IMR-90 (cell line): ENCODE data around the gene FXYD6. TPM values are rescaled to one million over a fixed set of nuclear protein-coding genes. Genes with fewer than 3 reads are reported as not detected.

Experiments used
- ATAC-seq: fragments of 200-7000 bp; cut with Tn5 transposase; 2 replicates; pipeline ENCODE4 v1.9.1; 2020; ENCODE audit warnings: low read depth, mild to moderate bottlenecking, moderate library complexity
- BruUV-seq: library from RNA; stranded (reverse); fragments of 400-500 nt; replicated peaks from 2 replicates; lab custom pipeline; 2021; lab: Mats Ljungman, UMichigan
- CTCF ChIA-PET: fragments of 300-600 bp; formaldehyde crosslinking; extraction: SDS; loops from one replicate; lab custom pipeline; 2021; ENCODE audit warnings: antibody characterized with exemption; lab: Yijun Ruan, JAX
- POLR2A ChIA-PET: fragments of 300-600 bp; sonication (Branson Sonifier 250); formaldehyde crosslinking; loops from one replicate; lab custom pipeline; 2022; ENCODE audit warnings: antibody characterized with exemption; ENCODE audit not compliant: unreplicated experiment; lab: Charles Lee
- DNase-seq: peaks from one replicate; pipeline ENCODE4 v3.0.0; 2013
- H2AFZ ChIP-seq: replicated peaks from 2 replicates; pipeline ENCODE3; 2013; ENCODE audit warnings: low read length, mild to moderate bottlenecking; ENCODE audit not compliant: poor library complexity
- H2AK5ac ChIP-seq: 2 replicates; pipeline ENCODE4 v1.6.1; 2013; ENCODE audit warnings: low read depth, low read length, inconsistent platforms
- H2AK9ac ChIP-seq: replicated peaks from 2 replicates; pipeline ENCODE3; 2013; ENCODE audit warnings: mild to moderate bottlenecking, low read depth, low read length, moderate library complexity; ENCODE audit not compliant: poor library complexity
- H2BK120ac ChIP-seq: 2 replicates; pipeline ENCODE4 v1.6.1; 2013; ENCODE audit warnings: low read depth, low read length, inconsistent platforms
- H2BK15ac ChIP-seq: 3 replicates; pipeline ENCODE4 v1.6.1; 2013; ENCODE audit warnings: low read depth, low read length, inconsistent platforms
- H2BK20ac ChIP-seq: 2 replicates; pipeline ENCODE4 v1.6.1; 2013; ENCODE audit warnings: low read depth, mild to moderate bottlenecking, inconsistent platforms, low read length, moderate library complexity
- H2BK5ac ChIP-seq: 2 replicates; pipeline ENCODE4 v1.6.1; 2013; ENCODE audit warnings: mild to moderate bottlenecking, low read depth, low read length, inconsistent platforms; ENCODE audit not compliant: poor library complexity, severe bottlenecking
- H3K14ac ChIP-seq: replicated peaks from 2 replicates; pipeline ENCODE4 v1.6.1; 2013; ENCODE audit warnings: low read depth, low read length, inconsistent platforms
- H3K18ac ChIP-seq: 2 replicates; pipeline ENCODE4 v1.6.1; 2013; ENCODE audit warnings: low read depth, low read length, control low read depth
- H3K23ac ChIP-seq: 2 replicates; pipeline ENCODE4 v1.6.1; 2013; ENCODE audit warnings: low read depth, low read length, inconsistent platforms
- H3K27ac ChIP-seq: 2 replicates; pipeline ENCODE4 v1.5.1; 2013; ENCODE audit warnings: mild to moderate bottlenecking, control low read depth, low read length; ENCODE audit not compliant: insufficient read depth
- H3K27me3 ChIP-seq: 2 replicates; pipeline ENCODE4 v1.6.1; 2013; ENCODE audit warnings: low read length; ENCODE audit not compliant: control insufficient read depth, insufficient read depth
- H3K36me3 ChIP-seq: 2 replicates; pipeline ENCODE4 v1.6.1; 2013; ENCODE audit warnings: low read length, mixed read lengths; ENCODE audit not compliant: control insufficient read depth, insufficient read depth
- H3K4ac ChIP-seq: 2 replicates; pipeline ENCODE4 v1.6.1; 2013; ENCODE audit warnings: low read depth, low read length, inconsistent platforms
- H3K4me1 ChIP-seq: 2 replicates; pipeline ENCODE4 v1.6.1; 2013; ENCODE audit warnings: low read length, mixed read lengths; ENCODE audit not compliant: control insufficient read depth, insufficient read depth
- H3K4me2 ChIP-seq: 2 replicates; pipeline ENCODE4 v1.6.1; 2013; ENCODE audit warnings: low read depth, mild to moderate bottlenecking, control low read depth, low read length, moderate library complexity
- H3K4me3 ChIP-seq: 2 replicates; pipeline ENCODE4 v1.5.1; 2013; ENCODE audit warnings: low read depth, mild to moderate bottlenecking, control low read depth, low read length, moderate library complexity; ENCODE audit not compliant: insufficient read depth
- H3K56ac ChIP-seq: 2 replicates; pipeline ENCODE4 v1.6.1; 2013; ENCODE audit warnings: low read length, inconsistent platforms; ENCODE audit not compliant: insufficient read depth; ENCODE audit errors: extremely low read depth
- H3K79me1 ChIP-seq, 2 experiments: 2 replicates each; pipeline ENCODE4 v1.6.1; 2013; ENCODE audit warnings: low read length in 2 of 2, inconsistent platforms in 1 of 2, low read depth in 1 of 2
- H3K9ac ChIP-seq: 2 replicates; pipeline ENCODE4 v1.6.1; 2013; ENCODE audit warnings: low read depth, low read length, control low read depth
- H3K9me1 ChIP-seq: 2 replicates; pipeline ENCODE4 v1.6.1; 2013; ENCODE audit warnings: low read length, inconsistent platforms; ENCODE audit not compliant: insufficient read depth
- H3K9me3 ChIP-seq: 2 replicates; pipeline ENCODE4 v1.6.1; 2013; ENCODE audit warnings: low read length; ENCODE audit not compliant: control insufficient read depth, insufficient read depth
- H4K20me1 ChIP-seq: 2 replicates; pipeline ENCODE4 v1.6.1; 2013; ENCODE audit warnings: low read length, inconsistent platforms; ENCODE audit not compliant: insufficient read depth
- H4K5ac ChIP-seq: 2 replicates; pipeline ENCODE4 v1.6.1; 2013; ENCODE audit warnings: mild to moderate bottlenecking, low read depth, low read length, control low read depth
- H4K8ac ChIP-seq, 2 experiments: 2 replicates each; pipeline ENCODE4 v1.6.1; 2013; ENCODE audit warnings: low read depth in 2 of 2, low read length in 2 of 2, control low read depth in 1 of 2, inconsistent platforms in 1 of 2
- H4K91ac ChIP-seq: 2 replicates; pipeline ENCODE4 v1.6.1; 2013; ENCODE audit warnings: low read depth, low read length, inconsistent platforms; ENCODE audit not compliant: insufficient read depth
- BHLHE40 ChIP-seq: fragments of 150-350 bp; IDR thresholded peaks from 2 replicates; pipeline ENCODE4 v1.6.1; 2016; ENCODE audit warnings: mild to moderate bottlenecking, low read depth, low read length
- CEBPB ChIP-seq: IDR thresholded peaks from 2 replicates; pipeline ENCODE4 v1.6.1; 2012; ENCODE audit warnings: low read depth, low read length, improper control_type of control experiment
- CHD1 ChIP-seq: IDR thresholded peaks from 2 replicates; pipeline ENCODE4 v1.6.1; 2012; ENCODE audit warnings: low read depth, low read length, improper control_type of control experiment
- FOS ChIP-seq: fragments of 150-350 bp; IDR thresholded peaks from 2 replicates; pipeline ENCODE4 v1.6.1; 2016; ENCODE audit warnings: low read depth, low read length
- MAZ ChIP-seq: IDR thresholded peaks from 2 replicates; pipeline ENCODE4 v1.6.1; 2012; ENCODE audit warnings: low read depth, mild to moderate bottlenecking, low read length, improper control_type of control experiment, moderate library complexity, borderline replicate concordance
- MXI1 ChIP-seq: IDR thresholded peaks from 2 replicates; pipeline ENCODE4 v1.6.1; 2012; ENCODE audit warnings: low read depth, mild to moderate bottlenecking, low read length, moderate library complexity, borderline replicate concordance
- NFE2L2 ChIP-seq: fragments of 150-350 bp; IDR thresholded peaks from 2 replicates; pipeline ENCODE4 v1.6.1; 2016; ENCODE audit warnings: low read depth, mild to moderate bottlenecking, low read length
- POLR2A ChIP-seq: IDR thresholded peaks from 2 replicates; pipeline ENCODE4 v1.6.1; 2012; ENCODE audit warnings: mild to moderate bottlenecking, low read depth, low read length
- RAD21 ChIP-seq: IDR thresholded peaks from 2 replicates; pipeline ENCODE4 v1.6.1; 2012; ENCODE audit warnings: low read length, improper control_type of control experiment
- RCOR1 ChIP-seq: IDR thresholded peaks from 2 replicates; pipeline ENCODE4 v1.6.1; 2012; ENCODE audit warnings: mild to moderate bottlenecking, low read length, improper control_type of control experiment; ENCODE audit not compliant: insufficient replicate concordance
- SMC3 ChIP-seq: fragments of 150-350 bp; IDR thresholded peaks from 2 replicates; pipeline ENCODE4 v1.6.1; 2016; ENCODE audit warnings: low read depth, mild to moderate bottlenecking, antibody characterized with exemption, low read length, moderate library complexity
- WGBS, 2 experiments: methylation state at CpG; one replicate each; pipeline versions ENCODE4 v1.1.5 to v1.1.7; 2013; ENCODE audit warnings: missing lambda C conversion rate in 2 of 2; ENCODE audit not compliant: insufficient read length in 1 of 2; ENCODE audit errors: extremely low coverage in 2 of 2; 5-methylcytosine and 5-hydroxymethylcytosine counted together
- dilution Hi-C: fragments of 300-500 bp; cut with HindIII; formaldehyde crosslinking; loops from one replicate; pipeline ENCODE4 v1.14.3; 2018; ENCODE audit warnings: low sequenced_read_pairs; ENCODE audit not compliant: unreplicated experiment
- in situ Hi-C: fragments of 300-500 bp; cut with MboI; formaldehyde crosslinking; loops from 3 replicates; pipeline ENCODE4 v1.14.3; 2019; ENCODE audit warnings: low sequenced_read_pairs, inconsistent platforms, mixed read lengths
- intact Hi-C: fragments of 100-400 bp; cut with micrococcal nuclease; formaldehyde crosslinking; loops from 2 replicates; pipeline ENCODE4 v1.10.0; 2022
- polyA plus RNA-seq, 3 experiments: library from polyadenylated mRNA; depleted of rRNA; stranded (reverse); fragments of >200 nt; gene quantifications; 2 replicates each; pipeline ENCODE4 v1.2.3, GENCODE V29; 2012; ENCODE audit warnings: low replicate concordance in 1 of 3
- total RNA-seq: library from RNA; depleted of rRNA; stranded (reverse); fragments of >200 nt; gene quantifications from 2 replicates; pipeline ENCODE4 v1.2.3, GENCODE V29; 2012
- TF ChIP-seq, protein P1 (sequence below): conservative IDR thresholded peaks from 2 replicates; pipeline ENCODE4 v1.5.1; 2012; ENCODE audit warnings: mild to moderate bottlenecking, low read depth, low read length, improper control_type of control experiment
- TF ChIP-seq, protein P2 (sequence below): fragments of 150-350 bp; IDR thresholded peaks from 2 replicates; pipeline ENCODE4 v1.6.1; 2017; ENCODE audit warnings: mild to moderate bottlenecking, antibody characterized with exemption, low read length, low read depth

Gene FXYD6
- total and polyA plus RNA-seq, 2 of the 4 experiments (the other 2 are of a cell fraction): 0.32 TPM; not detected in 1

DNA sequence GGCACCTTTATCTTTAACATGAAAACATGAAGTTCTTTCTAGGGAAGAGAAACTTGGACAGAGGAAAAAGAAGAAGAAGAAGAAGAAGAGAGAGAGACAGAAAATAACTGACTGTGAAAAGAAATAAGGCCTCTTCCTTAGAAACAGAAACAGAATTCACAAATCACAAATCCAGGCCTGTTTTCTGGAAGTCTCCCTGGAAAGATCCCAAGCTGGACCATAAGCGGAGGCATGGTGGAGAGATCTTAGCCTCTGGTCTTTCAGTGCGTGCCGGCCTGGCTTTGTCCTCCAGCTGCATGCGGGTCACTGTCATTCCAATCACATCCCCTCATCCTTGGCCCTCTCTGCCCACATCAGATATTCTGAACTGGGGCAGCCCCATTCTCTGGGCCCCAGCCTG is 6.9 kb downstream of the FXYD6 start (continued):
- no peak for TF ChIP-seq CHD1
- no peak for TF ChIP-seq POLR2A
- TF ChIP-seq MXI1: no peak
- no peak for TF ChIP-seq RAD21

DNA sequence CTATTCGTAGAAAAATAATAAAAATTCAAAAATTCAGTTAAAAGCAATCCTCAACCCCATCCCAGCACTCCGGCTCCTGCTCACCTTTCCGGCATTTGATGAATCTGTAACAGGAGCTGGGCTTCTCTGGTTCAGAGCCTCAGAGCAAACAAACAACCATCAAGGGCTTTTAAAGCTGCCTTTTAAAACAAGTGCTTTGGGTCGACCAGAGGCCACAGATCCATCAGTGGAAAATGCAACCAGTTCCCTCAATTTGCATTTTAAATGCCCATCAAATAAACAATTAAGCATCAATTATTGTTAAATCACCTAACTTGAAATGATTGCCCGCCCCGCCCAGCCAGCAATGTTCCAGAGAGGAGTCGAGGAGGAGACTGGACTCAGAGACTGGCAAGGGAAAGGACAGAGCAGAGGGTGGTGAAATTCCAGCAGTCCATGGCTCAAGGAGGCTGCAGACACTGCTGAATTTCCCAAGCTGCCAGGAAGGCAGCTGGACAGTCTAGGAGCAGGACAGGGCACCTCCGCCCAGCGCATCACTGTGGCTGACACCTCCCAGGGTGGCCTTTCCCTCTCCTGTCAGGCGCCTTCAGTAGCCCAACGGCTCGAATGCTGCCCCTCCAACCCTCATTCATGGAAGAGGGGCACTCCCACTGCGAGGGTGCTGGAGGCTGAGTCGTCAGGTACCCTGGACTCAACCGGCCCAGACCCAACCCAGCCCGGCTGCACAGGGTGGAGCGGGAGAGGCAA is 7.5 kb downstream of the FXYD6 start:
- no peaks in the 10 kb centered on the region for H3K9me1 ChIP-seq
- no peak overlapping the region for H3K4me2 ChIP-seq
- no peak overlapping the region for H3K4ac ChIP-seq
- no peak overlapping the region for H2AK5ac ChIP-seq
- dilution Hi-C loops: no loop called here
- no TSS peak for BruUV-seq
- no peaks in the 10 kb centered on the region for H3K4me1 ChIP-seq
- H4K8ac ChIP-seq: no peak overlapping the region
- in situ Hi-C loops: no loop called here
- ATAC-seq (no peak), DNase-seq (no peak)
- no peak overlapping the region for H3K27ac ChIP-seq
- no peak overlapping the region for H3K14ac ChIP-seq
- no peak overlapping the region for H2BK5ac ChIP-seq
- H3K9me3 ChIP-seq: no peaks in the 10 kb centered on the region
- H2BK15ac ChIP-seq: no peak overlapping the region
- intact Hi-C loops: no loop called here
- H4K20me1 ChIP-seq: no peaks in the 10 kb centered on the region
- no peaks in the 10 kb centered on the region for H3K36me3 ChIP-seq
- H4K91ac ChIP-seq: no peak overlapping the region
- ChIA-PET CTCF (no interaction called here), POLR2A (no interaction called here)
- WGBS, 2 experiments: 63% methylated on average over 9 of the region's 17 CpGs; no CpG with 5 or more reads in 1 of the 2 experiments
- no peak overlapping the region for H3K9ac ChIP-seq
- H4K5ac ChIP-seq: no peak overlapping the region
- H2AK9ac ChIP-seq: no peak overlapping the region
- no peak overlapping the region for H2BK120ac ChIP-seq
- H3K27me3 ChIP-seq: peaks cover 20% of the 10 kb centered on the region
- no peak overlapping the region for H3K18ac ChIP-seq
- no peak overlapping the region for H3K56ac ChIP-seq
- H3K79me1 ChIP-seq: no peaks in the 10 kb centered on the region
- H2AFZ ChIP-seq: no peak overlapping the region
- no peak overlapping the region for H3K23ac ChIP-seq
- no peak overlapping the region for H2BK20ac ChIP-seq
- H3K4me3 ChIP-seq: no peak overlapping the region
- TF ChIP-seq MXI1 (no peak), NFE2L2 (no peak), SMC3 (no peak), POLR2A (no peak), MAZ (no peak), FOS (no peak), RCOR1 (no peak), CEBPB (no peak), BHLHE40 (no peak), RAD21 (no peak)
- TF ChIP-seq, protein P1, sequence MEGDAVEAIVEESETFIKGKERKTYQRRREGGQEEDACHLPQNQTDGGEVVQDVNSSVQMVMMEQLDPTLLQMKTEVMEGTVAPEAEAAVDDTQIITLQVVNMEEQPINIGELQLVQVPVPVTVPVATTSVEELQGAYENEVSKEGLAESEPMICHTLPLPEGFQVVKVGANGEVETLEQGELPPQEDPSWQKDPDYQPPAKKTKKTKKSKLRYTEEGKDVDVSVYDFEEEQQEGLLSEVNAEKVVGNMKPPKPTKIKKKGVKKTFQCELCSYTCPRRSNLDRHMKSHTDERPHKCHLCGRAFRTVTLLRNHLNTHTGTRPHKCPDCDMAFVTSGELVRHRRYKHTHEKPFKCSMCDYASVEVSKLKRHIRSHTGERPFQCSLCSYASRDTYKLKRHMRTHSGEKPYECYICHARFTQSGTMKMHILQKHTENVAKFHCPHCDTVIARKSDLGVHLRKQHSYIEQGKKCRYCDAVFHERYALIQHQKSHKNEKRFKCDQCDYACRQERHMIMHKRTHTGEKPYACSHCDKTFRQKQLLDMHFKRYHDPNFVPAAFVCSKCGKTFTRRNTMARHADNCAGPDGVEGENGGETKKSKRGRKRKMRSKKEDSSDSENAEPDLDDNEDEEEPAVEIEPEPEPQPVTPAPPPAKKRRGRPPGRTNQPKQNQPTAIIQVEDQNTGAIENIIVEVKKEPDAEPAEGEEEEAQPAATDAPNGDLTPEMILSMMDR: no peak
- TF ChIP-seq, protein P2, sequence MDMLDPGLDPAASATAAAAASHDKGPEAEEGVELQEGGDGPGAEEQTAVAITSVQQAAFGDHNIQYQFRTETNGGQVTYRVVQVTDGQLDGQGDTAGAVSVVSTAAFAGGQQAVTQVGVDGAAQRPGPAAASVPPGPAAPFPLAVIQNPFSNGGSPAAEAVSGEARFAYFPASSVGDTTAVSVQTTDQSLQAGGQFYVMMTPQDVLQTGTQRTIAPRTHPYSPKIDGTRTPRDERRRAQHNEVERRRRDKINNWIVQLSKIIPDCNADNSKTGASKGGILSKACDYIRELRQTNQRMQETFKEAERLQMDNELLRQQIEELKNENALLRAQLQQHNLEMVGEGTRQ: no peak
